ENCODE data around the gene MRGPRG.

- TF ChIP-seq ZNF274 (IDR thresholded peaks at IDR 0.05; ENCODE audit: low read depth, low read length) (no peak), YY1 (IDR thresholded peaks at IDR 0.05; ENCODE audit: insufficient read depth, insufficient read length) (no peak), SUZ12 (IDR thresholded peaks at IDR 0.05; ENCODE audit: extremely low read depth, insufficient read depth, insufficient read length) (no peak)
Observed at GRCh38 chr11:3223932-3224381, 5.3 kb upstream of the MRGPRG start.

All from NT2/D1 (cell line).